Activated CD8-positive, alpha-beta memory T cell treated with anti-CD3 and anti-CD28 coated beads, Interleukin-2, amount 10 ng/mL, durations not matched to agents 7 days and 5 days (primary cell): Measurements from ENCODE around the gene HDAC10. TPM values are rescaled to one million over a fixed set of nuclear protein-coding genes. Genes with fewer than 3 reads are reported as not detected.
A peak's percentile ranks its signal among the peaks of the same experiment; 100 is the strongest.
"Not testable (repeated sequence)": the region's sequence is repeated elsewhere in the genome, so short reads cannot be mapped to it uniquely, and the experiment has no call there.

Source experiments
- ATAC-seq: fragments of 150-1000 bp; cut with Tn5 transposase; one replicate; pipeline ENCODE4 v1.10.0; 2021; ENCODE audit warnings: moderate library complexity
- CTCF ChIA-PET: fragments of 350-600 bp; sonication (Branson Sonifier 250); formaldehyde crosslinking; loops from one replicate; lab custom pipeline; 2021; ENCODE audit warnings: antibody characterized with exemption; lab: Charles Lee
- DNase-seq: peaks from one replicate; pipeline ENCODE4 v3.0.0-alpha.2; 2020
- H3K27ac Mint-ChIP-seq: one replicate; pipeline ENCODE4 v1.8.0; 2021; ENCODE audit warnings: mild to moderate bottlenecking, mixed read lengths
- H3K27me3 Mint-ChIP-seq: one replicate; pipeline ENCODE4 v1.8.0; 2021; ENCODE audit warnings: mixed read lengths
- H3K36me3 Mint-ChIP-seq: one replicate; pipeline ENCODE4 v1.8.0; 2021; ENCODE audit warnings: mild to moderate bottlenecking, mixed read lengths
- H3K4me1 Mint-ChIP-seq: one replicate; pipeline ENCODE4 v1.8.0; 2021; ENCODE audit warnings: mixed read lengths
- H3K4me3 Mint-ChIP-seq: one replicate; pipeline ENCODE4 v1.8.0; 2021; ENCODE audit warnings: mild to moderate bottlenecking, moderate library complexity, mixed read lengths
- H3K9me3 Mint-ChIP-seq: one replicate; pipeline ENCODE4 v1.8.0; 2022; ENCODE audit warnings: low read depth, mixed read lengths
- total RNA-seq, 2 experiments: library from RNA; stranded (reverse); gene quantifications; one replicate each; pipeline ENCODE4 v1.2.3, GENCODE V29; 2021

HDAC10 gene
- total RNA-seq, 2 experiments from 2014 or later, result 75.2 to 96.3 TPM

DNA sequence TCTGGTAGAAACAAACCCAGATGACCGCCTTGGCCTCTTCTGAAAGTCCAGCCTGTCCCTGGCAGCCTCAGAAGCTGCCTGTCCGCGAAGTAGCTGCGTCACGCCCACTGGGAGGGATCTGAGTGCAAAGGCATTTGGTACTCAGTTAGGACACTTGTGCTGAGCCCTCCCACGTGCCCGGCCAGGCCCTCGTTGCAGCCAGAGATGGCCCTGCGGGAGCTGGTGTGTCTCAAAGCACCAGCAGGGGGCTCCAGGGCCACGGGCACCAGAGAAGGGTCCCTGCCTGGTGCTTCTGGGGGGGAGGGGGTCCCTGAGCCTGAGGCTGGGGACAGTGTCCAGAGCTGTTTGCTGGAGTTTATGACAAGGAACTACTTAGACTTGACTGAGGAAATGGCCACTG, 44.5 kb downstream of the HDAC10 start:
- Mint-ChIP-seq H3K27ac (no peak overlapping the region), H3K9me3 (no peaks in the 10 kb centered on the region)
- CTCF ChIA-PET, result interaction anchor here (2.0 to 5.6 kb wide), 2 partner anchors 36 to 57 kb away, joined by 4 to 45 read pairs; no protein-coding TSS in a partner anchor

DNA sequence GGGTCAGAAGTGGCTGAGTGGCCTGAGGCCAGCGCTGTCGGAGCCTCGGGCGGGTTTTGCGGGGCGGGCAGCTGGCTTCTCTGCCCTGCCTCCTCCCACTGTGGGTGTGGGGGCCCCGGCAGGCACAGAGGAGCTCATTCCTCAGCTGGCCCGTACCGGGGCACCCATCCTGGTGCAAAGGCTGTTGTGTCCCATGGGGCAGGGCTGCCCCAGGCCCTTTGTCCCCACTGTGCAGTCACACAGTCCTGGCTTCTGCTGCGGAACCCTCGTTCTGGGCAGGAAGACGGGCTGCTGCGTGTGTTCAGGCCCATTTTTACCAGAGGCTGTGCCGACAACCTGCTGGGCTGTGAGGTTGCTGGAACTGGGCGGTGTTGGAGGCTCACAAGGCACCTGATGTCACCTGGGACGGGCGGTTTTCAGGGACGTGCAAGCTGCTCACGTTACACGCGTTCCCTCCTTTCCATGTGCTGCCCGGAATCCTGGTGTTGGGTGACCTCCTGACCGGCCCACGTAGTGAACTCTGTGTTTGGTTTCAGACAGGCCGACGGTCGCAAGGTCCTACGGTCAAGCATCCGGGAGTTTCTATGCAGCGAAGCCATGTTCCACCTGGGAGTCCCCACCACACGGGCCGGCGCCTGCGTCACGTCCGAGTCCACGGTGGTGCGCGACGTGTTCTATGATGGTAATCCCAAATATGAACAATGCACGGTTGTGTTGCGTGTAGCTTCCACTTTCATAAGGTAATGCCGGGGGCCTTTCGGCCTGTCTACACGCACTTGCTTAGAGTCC, 45.1 kb downstream of the HDAC10 start:
- H3K27ac Mint-ChIP-seq, result no peak overlapping the region
- CTCF ChIA-PET, result interaction anchor here (2.0 to 5.6 kb wide), 2 partner anchors 36 to 56 kb away, joined by 4 to 45 read pairs; no protein-coding TSS in a partner anchor
- H3K9me3 Mint-ChIP-seq, result no peaks in the 10 kb centered on the region
- ATAC-seq (no peak), DNase-seq (no peak)
- peaks cover 19% of the 10 kb centered on the region for H3K36me3 Mint-ChIP-seq
- H3K4me3 Mint-ChIP-seq, result no peak overlapping the region
- peaks cover 32% of the 10 kb centered on the region for H3K4me1 Mint-ChIP-seq
- no peaks in the 10 kb centered on the region for H3K27me3 Mint-ChIP-seq

More for the DNA sequence above, 44.5 kb downstream of the HDAC10 start:
- no peak for DNase-seq
- ATAC-seq, result no peak
- no peak overlapping the region for H3K4me3 Mint-ChIP-seq
- H3K4me1 Mint-ChIP-seq, result peaks cover 32% of the 10 kb centered on the region
- H3K27me3 Mint-ChIP-seq, result no peaks in the 10 kb centered on the region
- H3K36me3 Mint-ChIP-seq, result peaks cover 19% of the 10 kb centered on the region

DNA sequence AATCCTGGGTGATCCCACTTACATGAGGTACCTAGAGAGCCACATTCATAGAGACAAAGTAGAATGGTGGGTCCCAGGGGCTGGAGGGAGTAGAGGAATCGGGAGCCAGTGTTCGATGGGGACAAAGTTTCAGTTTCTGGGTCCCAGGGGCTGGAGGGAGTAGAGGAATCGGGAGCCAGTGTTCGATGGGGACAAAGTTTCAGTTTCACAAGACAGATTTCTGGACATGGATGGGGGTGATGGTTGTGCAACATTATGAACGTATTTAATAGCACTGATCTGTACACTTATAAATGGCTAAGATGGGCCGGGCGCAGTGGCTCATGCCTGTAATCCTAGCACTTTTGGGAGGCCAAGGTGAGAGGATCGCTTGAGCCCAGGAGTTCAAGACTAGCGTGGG, 46.1 kb downstream of the HDAC10 start:
- H3K27ac Mint-ChIP-seq, result peak overlapping the region; percentile 20
- H3K4me3 Mint-ChIP-seq, H3K9me3 Mint-ChIP-seq, DNase-seq, H3K27me3 Mint-ChIP-seq, ATAC-seq: not testable (repeated sequence)
- peaks cover 32% of the 10 kb centered on the region for H3K4me1 Mint-ChIP-seq
- H3K36me3 Mint-ChIP-seq, result peaks cover 19% of the 10 kb centered on the region
- CTCF ChIA-PET, result interaction anchor here (5.6 kb wide), 1 partner anchor 55 kb away, joined by 45 read pairs; no protein-coding TSS in a partner anchor

DNA sequence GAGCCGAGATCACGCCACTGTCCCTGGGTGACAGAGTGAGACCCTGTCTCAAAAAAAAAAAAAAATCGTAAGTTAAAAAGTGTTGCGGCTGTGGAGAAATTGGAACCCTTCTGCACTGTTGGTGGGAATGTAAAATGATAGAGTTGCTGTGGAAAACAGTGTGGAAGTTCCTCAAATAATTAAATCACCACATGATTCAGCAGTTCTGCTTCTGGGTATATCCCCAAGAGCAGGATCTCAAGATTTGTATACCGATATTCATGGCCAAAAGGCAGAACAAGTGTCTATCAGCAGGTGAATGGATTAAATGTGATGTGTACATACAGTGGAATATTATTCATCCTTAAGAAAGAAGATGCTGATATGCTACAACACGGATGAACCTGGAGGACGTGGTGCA, 46.5 kb downstream of the HDAC10 start:
- H3K9me3 Mint-ChIP-seq, result no peaks in the 10 kb centered on the region

DNA sequence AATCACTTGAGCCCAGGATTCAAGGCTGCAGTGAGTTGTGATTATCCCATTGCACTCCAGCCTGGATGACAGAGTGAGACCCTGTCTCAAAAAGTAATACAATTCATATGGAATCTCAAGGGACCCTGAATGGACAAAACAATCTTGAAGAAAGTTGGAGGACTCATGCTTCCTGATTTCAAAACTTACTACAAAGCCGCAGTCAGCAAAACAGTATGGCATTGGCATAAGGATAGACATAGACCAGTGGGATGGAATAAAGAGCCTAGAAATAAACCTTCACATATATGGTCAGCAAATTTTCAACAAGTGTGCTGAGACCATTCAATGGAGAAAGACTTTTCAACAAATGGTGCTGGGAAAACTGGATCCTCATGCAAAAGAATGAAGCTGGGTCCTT, 47.8 kb downstream of the HDAC10 start:
- ATAC-seq, result no peak
- H3K4me3 Mint-ChIP-seq, result no peak overlapping the region
- no peak overlapping the region for H3K27ac Mint-ChIP-seq
- H3K36me3 Mint-ChIP-seq, result peaks cover 18% of the 10 kb centered on the region
- no peaks in the 10 kb centered on the region for H3K27me3 Mint-ChIP-seq
- DNase-seq, result no peak
- CTCF ChIA-PET, result interaction anchor here (1.0 kb wide), 1 partner anchor 12 kb away, joined by 4 read pairs; no protein-coding TSS in a partner anchor
- H3K4me1 Mint-ChIP-seq, result peaks cover 32% of the 10 kb centered on the region
- H3K9me3 Mint-ChIP-seq, result no peaks in the 10 kb centered on the region

More for the DNA sequence above, 46.5 kb downstream of the HDAC10 start:
- H3K4me1 Mint-ChIP-seq, result peaks cover 32% of the 10 kb centered on the region
- H3K27ac Mint-ChIP-seq, result peak overlapping the region; percentile 20
- ATAC-seq, result no peak
- H3K27me3 Mint-ChIP-seq, result no peaks in the 10 kb centered on the region
- no peak for DNase-seq
- peaks cover 16% of the 10 kb centered on the region for H3K36me3 Mint-ChIP-seq
- CTCF ChIA-PET, result interaction anchor here (1.0 to 5.6 kb wide), 2 partner anchors 14 to 55 kb away, joined by 4 to 45 read pairs; no protein-coding TSS in a partner anchor
- H3K4me3 Mint-ChIP-seq, result no peak overlapping the region

DNA sequence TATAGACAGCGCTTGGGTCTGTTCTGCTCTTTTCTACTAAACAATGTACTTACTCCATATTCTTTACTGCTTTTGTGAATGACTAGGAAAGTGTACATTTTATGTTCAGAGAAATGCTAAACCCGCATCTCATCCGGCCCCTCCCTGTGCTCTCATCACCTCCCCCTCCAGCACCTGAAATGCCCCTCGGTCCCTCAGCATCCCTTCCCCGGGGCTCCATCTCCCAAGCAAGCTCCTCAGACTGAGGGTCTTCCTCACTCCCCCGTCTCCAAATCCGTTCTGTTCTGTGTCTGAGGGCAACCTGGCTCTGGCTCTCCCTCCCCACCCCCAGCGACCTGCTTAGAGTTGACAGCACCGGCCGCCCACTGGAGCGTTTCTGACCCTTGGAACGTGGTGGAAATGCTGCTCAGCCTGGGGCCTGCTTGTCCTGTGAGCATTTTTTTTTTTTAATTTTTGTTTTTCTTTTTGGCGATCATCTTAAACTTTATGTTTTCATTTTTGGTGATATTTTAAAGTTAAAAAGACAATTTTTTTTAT, 48.9 kb downstream of the HDAC10 start:
- H3K9me3 Mint-ChIP-seq, result no peaks in the 10 kb centered on the region
- H3K36me3 Mint-ChIP-seq, result peaks cover 18% of the 10 kb centered on the region
- peak overlapping the region; percentile 80 for H3K4me3 Mint-ChIP-seq
- CTCF ChIA-PET, result interaction anchor here (1.0 to 2.0 kb wide), 3 partner anchors 12 to 117 kb away, joined by 3 to 15 read pairs (median 6); partner anchors contain the start of gene MLC1
- no peak for ATAC-seq
- DNase-seq, result no peak
- no peaks in the 10 kb centered on the region for H3K27me3 Mint-ChIP-seq
- peaks cover 28% of the 10 kb centered on the region for H3K4me1 Mint-ChIP-seq
- peak overlapping the region; percentile 55 for H3K27ac Mint-ChIP-seq

DNA sequence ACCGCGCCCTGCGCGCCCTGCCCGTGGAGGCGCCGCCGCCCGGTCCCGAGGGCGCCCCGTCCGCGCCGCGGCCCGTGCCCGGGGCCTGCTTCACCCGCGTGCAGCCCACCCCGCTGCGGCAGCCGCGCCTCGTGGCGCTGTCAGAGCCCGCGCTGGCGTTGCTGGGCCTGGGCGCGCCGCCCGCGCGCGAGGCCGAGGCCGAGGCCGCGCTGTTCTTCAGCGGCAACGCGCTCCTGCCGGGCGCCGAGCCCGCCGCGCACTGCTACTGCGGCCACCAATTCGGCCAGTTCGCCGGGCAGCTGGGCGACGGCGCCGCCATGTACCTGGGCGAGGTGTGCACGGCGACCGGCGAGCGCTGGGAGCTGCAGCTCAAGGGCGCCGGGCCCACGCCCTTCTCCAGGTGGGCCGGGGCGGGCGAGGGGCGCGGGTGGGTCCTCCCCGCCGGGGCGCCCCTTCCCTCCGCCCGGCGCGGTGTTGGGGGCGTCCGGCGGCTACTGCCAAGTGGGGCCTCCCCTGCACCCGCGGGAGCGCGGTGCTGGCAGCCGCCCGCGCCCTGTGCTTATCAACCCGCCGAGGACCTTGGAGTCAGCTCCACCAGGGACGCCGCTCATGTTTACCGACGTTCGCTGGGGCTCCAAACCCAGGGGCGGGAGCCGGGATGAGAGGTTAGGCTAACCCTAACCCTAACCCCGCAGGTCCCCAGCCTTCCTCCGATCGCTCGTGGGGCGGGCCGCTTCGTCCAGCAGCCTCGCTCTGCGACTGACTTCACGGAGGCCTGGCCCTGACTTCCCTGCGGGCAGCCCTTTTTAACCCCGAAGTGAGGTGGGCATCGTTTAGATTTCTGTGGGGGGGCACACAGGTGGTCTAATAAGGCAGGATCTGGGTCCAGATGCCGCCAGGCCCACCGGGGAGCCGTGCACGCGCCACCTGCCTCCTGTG, 49.6 kb downstream of the HDAC10 start:
- Mint-ChIP-seq H3K27me3 (no peaks in the 10 kb centered on the region), H3K4me1 (peaks cover 28% of the 10 kb centered on the region), H3K9me3 (no peaks in the 10 kb centered on the region), H3K36me3 (peaks cover 18% of the 10 kb centered on the region), H3K4me3 (peak overlapping the region; percentile 80), H3K27ac (peak overlapping the region; percentile 55)
- ATAC-seq (peak; percentile 31), DNase-seq (no peak)
- CTCF ChIA-PET, result interaction anchor here (0.9 to 2.0 kb wide), 4 partner anchors 9 to 116 kb away, joined by 3 to 15 read pairs (median 4); partner anchors contain the start of gene MLC1

DNA sequence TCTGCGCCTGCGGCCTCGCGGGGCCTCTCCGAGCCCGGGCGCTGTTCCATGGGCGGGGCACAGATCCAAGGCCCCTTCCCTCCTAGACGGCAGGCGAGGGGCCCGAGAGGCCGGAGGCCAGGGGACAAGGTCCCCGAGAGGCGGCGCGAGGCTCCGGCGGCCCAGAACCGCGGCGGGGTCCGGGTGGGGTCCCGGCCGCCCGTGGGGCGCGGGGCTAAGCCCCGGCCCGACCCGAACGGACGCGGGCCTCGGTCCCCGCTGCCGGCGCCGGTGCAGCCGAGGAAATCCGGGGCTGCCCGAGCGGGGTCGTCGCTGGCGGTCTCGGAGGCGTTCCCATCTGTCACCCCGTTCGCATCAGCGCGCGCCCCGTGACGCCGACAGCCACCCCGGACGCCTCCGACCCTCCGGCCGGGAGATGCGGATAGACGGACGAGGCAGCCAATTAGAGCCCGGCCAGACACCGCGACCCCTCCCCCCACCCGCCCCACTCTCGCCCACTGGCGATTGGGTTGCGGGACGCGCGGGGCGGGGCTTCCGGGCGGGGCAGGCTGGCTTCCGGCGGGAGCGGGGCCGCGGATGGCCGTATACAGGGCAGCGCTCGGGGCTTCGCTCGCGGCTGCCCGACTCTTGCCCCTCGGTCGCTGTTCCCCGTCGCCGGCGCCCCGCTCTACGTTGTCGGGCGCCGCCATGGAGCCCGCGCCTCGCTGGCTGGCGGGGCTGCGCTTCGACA, 50.4 kb downstream of the HDAC10 start, which contains the start of gene SELENOO:
Gene SELENOO, plus strand, starts transcription at position 551 of the 730 bp plus-strand sequence. Its CDS starts 26 bp downstream, at position 577.
- CTCF ChIA-PET, result interaction anchor here (0.9 to 2.0 kb wide), 2 partner anchors 10 kb away, joined by 3 to 15 read pairs; no protein-coding TSS in a partner anchor
- peak within 1 kb of the TSS; percentile 55 for H3K27ac Mint-ChIP-seq
- peak; percentile 91 for ATAC-seq

DNA sequence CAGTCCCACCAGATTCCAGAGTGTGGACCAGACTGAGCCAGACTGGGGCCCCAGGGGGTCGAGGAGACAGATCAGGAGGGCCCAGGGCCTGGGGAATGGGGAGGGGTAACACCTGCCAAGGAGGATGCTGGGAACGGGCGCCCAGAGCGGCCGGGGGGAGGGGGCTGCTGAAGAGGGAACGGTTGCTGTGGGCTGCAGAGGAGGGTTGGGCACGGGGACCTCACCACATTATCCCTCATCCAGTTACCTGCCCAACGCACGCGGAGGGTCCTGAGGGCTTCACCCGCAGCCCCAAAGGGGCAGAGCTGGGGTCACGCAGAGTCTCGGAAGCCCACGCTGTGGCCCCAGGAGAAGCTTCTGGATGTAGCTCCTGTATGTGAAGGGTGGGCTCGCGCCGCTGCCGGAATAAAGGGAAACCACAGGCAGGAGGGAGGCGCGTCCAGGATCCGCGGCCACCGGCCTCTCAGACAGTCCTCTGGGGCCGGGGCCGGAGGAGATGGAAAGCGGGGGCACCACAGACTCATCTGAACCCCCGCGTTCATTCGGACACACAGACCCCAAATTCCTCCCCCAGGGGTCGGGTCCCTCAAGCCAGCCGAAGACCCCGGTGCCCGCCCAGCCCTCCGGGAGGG, 51.1 kb downstream of the HDAC10 start:
- Mint-ChIP-seq H3K36me3 (peaks cover 19% of the 10 kb centered on the region), H3K9me3 (no peaks in the 10 kb centered on the region), H3K27me3 (no peaks in the 10 kb centered on the region), H3K27ac (peak overlapping the region; percentile 52), H3K4me3 (peak overlapping the region; percentile 52), H3K4me1 (peaks cover 26% of the 10 kb centered on the region)
- DNase-seq (no peak), ATAC-seq (peak; percentile 5)
- CTCF ChIA-PET, result no interaction called here

More for the DNA sequence above, 50.4 kb downstream of the HDAC10 start, which contains the start of gene SELENOO:
- Mint-ChIP-seq H3K4me3 (peak within 1 kb of the TSS; percentile 80), H3K9me3 (no peaks in the 10 kb centered on the region), H3K27me3 (no peaks in the 10 kb centered on the region), H3K36me3 (peaks cover 18% of the 10 kb centered on the region), H3K4me1 (peaks cover 28% of the 10 kb centered on the region)
- DNase-seq, result peak; percentile 93

DNA sequence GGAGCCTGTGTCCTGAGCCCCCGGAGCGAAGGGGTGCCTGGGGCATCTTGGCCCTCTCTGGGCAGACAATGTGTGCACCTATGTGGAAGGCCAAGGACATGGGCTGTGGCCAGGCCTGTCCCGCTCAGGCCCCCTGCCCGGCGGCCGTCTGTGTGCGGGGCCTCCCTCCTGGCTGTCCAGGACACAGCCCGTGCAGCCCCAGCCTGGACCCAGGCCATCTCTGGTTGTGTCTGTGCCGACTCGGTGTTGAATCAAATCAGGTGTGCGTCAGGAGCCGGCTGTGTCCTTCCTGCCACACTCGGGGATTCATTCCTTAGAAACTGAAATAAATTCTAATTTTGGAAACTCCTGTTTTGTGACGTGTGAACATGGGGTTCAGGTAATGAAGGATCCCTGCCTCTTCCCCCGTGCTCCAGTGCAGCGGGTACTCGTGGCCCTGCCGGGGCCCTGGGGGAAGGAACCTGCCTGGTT, 51.8 kb downstream of the HDAC10 start:
- DNase-seq, result no peak
- Mint-ChIP-seq H3K4me1 (peaks cover 21% of the 10 kb centered on the region), H3K36me3 (peaks cover 17% of the 10 kb centered on the region), H3K27ac (peak overlapping the region; percentile 38), H3K4me3 (peak overlapping the region; percentile 52), H3K27me3 (no peaks in the 10 kb centered on the region), H3K9me3 (no peaks in the 10 kb centered on the region)
- CTCF ChIA-PET, result no interaction called here
- ATAC-seq, result no peak

DNA sequence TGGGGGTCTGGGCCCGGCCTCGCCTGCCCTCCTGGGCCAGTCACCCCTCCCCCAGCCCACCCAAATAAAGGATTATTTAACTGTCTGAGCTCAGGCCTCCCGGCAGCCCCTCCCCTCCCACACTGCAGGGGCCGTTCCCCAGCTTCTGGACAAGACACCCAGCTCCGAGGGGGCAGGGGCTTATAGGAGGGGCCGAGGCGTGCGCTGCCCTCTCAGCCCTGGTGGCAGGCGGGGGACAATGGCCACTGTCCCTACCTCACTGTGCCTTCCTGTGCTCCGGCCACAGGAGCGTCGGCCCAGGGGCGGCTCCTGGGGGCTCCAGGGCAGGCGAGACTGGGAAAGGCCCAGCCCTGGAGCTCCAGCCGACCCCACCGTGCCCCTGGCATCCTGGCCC, 52.4 kb downstream of the HDAC10 start:
- CTCF ChIA-PET, result no interaction called here
- Mint-ChIP-seq H3K4me1 (peaks cover 19% of the 10 kb centered on the region), H3K4me3 (no peak overlapping the region), H3K9me3 (no peaks in the 10 kb centered on the region), H3K27ac (no peak overlapping the region), H3K36me3 (peaks cover 13% of the 10 kb centered on the region), H3K27me3 (no peaks in the 10 kb centered on the region)
- DNase-seq, result no peak
- ATAC-seq, result no peak
